IPS-15b (cell line): ENCODE results near the gene IGFBPL1.

Experiments used
- H3K27me3 ChIP-seq: one replicate; pipeline ENCODE4 v1.6.1; 2013; ENCODE audit warnings: low read length; ENCODE audit not compliant: control insufficient read depth, insufficient read depth
- H3K36me3 ChIP-seq: one replicate; pipeline ENCODE4 v1.6.1; 2013; ENCODE audit warnings: low read length; ENCODE audit not compliant: control insufficient read depth, insufficient read depth
- H3K4me1 ChIP-seq: one replicate; pipeline ENCODE4 v1.6.1; 2013; ENCODE audit warnings: mild to moderate bottlenecking, low read length; ENCODE audit not compliant: control insufficient read depth, insufficient read depth
- H3K4me3 ChIP-seq: one replicate; pipeline ENCODE4 v1.5.1; 2013; ENCODE audit warnings: low read depth, low read length
- H3K9ac ChIP-seq: one replicate; pipeline ENCODE4 v1.6.1; 2013; ENCODE audit warnings: low read depth, mild to moderate bottlenecking, low read length
- H3K9me3 ChIP-seq: one replicate; pipeline ENCODE4 v1.6.1; 2013; ENCODE audit warnings: mild to moderate bottlenecking, low read length; ENCODE audit not compliant: control insufficient read depth, insufficient read depth

Gene IGFBPL1

GRCh38 chr9:38441347-38442085, 17.3 kb upstream of the IGFBPL1 start:
- Histone ChIP-seq H3K9ac (no peak overlapping the region), H3K4me3 (no peak overlapping the region), H3K36me3 (no peaks in the 10 kb centered on the region), H3K9me3 (no peaks in the 10 kb centered on the region), H3K27me3 (no peaks in the 10 kb centered on the region), H3K4me1 (peaks cover 2% of the 10 kb centered on the region)

GRCh38 chr9:38440516-38440915, 16.3 kb upstream of the IGFBPL1 start:
- no peak overlapping the region for H3K9ac ChIP-seq

GRCh38 chr9:38439916-38440301, 15.7 kb upstream of the IGFBPL1 start:
- Histone ChIP-seq H3K9me3 (no peaks in the 10 kb centered on the region), H3K4me3 (no peak overlapping the region)

More at GRCh38 chr9:38440516-38440915, 16.3 kb upstream of the IGFBPL1 start:
- Histone ChIP-seq H3K27me3 (no peaks in the 10 kb centered on the region), H3K4me3 (no peak overlapping the region), H3K4me1 (peaks cover 2% of the 10 kb centered on the region), H3K36me3 (no peaks in the 10 kb centered on the region), H3K9me3 (no peaks in the 10 kb centered on the region)

GRCh38 chr9:38439291-38439915, 15.1 kb upstream of the IGFBPL1 start:
- H3K27me3 ChIP-seq: no peaks in the 10 kb centered on the region
- no peaks in the 10 kb centered on the region for H3K36me3 ChIP-seq
- peaks cover 2% of the 10 kb centered on the region for H3K4me1 ChIP-seq
- no peak overlapping the region for H3K4me3 ChIP-seq
- H3K9ac ChIP-seq: no peak overlapping the region
- no peaks in the 10 kb centered on the region for H3K9me3 ChIP-seq

More at GRCh38 chr9:38439916-38440301, 15.7 kb upstream of the IGFBPL1 start:
- Histone ChIP-seq H3K4me1 (peaks cover 2% of the 10 kb centered on the region), H3K36me3 (no peaks in the 10 kb centered on the region), H3K27me3 (no peaks in the 10 kb centered on the region), H3K9ac (no peak overlapping the region)

GRCh38 chr9:38437193-38437823, 13.1 kb upstream of the IGFBPL1 start:
- Histone ChIP-seq H3K9ac (no peak overlapping the region), H3K4me1 (peaks cover 2% of the 10 kb centered on the region), H3K9me3 (no peaks in the 10 kb centered on the region), H3K4me3 (no peak overlapping the region), H3K36me3 (no peaks in the 10 kb centered on the region), H3K27me3 (peaks cover under 1% of the 10 kb centered on the region)

GRCh38 chr9:38436708-38437107, 12.5 kb upstream of the IGFBPL1 start:
- Histone ChIP-seq H3K4me3 (no peak overlapping the region), H3K36me3 (no peaks in the 10 kb centered on the region), H3K4me1 (peaks cover 2% of the 10 kb centered on the region), H3K9me3 (no peaks in the 10 kb centered on the region), H3K9ac (no peak overlapping the region), H3K27me3 (peaks cover 7% of the 10 kb centered on the region)

GRCh38 chr9:38435521-38435920, 11.3 kb upstream of the IGFBPL1 start:
- Histone ChIP-seq H3K9ac (no peak overlapping the region), H3K4me3 (no peak overlapping the region), H3K9me3 (no peaks in the 10 kb centered on the region), H3K36me3 (no peaks in the 10 kb centered on the region), H3K27me3 (peaks cover 7% of the 10 kb centered on the region), H3K4me1 (peaks cover 2% of the 10 kb centered on the region)

GRCh38 chr9:38434853-38435252, 10.6 kb upstream of the IGFBPL1 start:
- Histone ChIP-seq H3K9me3 (no peaks in the 10 kb centered on the region), H3K9ac (no peak overlapping the region), H3K4me3 (no peak overlapping the region), H3K4me1 (peaks cover 2% of the 10 kb centered on the region), H3K36me3 (no peaks in the 10 kb centered on the region), H3K27me3 (peaks cover 9% of the 10 kb centered on the region)

GRCh38 chr9:38434365-38434764, 10.1 kb upstream of the IGFBPL1 start:
- Histone ChIP-seq H3K27me3 (peaks cover 12% of the 10 kb centered on the region), H3K9me3 (no peaks in the 10 kb centered on the region), H3K9ac (no peak overlapping the region), H3K4me1 (peaks cover 2% of the 10 kb centered on the region), H3K4me3 (no peak overlapping the region), H3K36me3 (no peaks in the 10 kb centered on the region)

GRCh38 chr9:38432922-38433510, 8.8 kb upstream of the IGFBPL1 start:
- Histone ChIP-seq H3K4me3 (no peak overlapping the region), H3K9ac (no peak overlapping the region), H3K36me3 (no peaks in the 10 kb centered on the region), H3K4me1 (peaks cover 2% of the 10 kb centered on the region), H3K9me3 (no peaks in the 10 kb centered on the region), H3K27me3 (peaks cover 16% of the 10 kb centered on the region)

- H3K36me3 ChIP-seq: no peaks in the 10 kb centered on the region
- H3K9me3 ChIP-seq: no peaks in the 10 kb centered on the region
- H3K27me3 ChIP-seq: peaks cover 31% of the 10 kb centered on the region
- H3K4me3 ChIP-seq: no peak overlapping the region
- no peak overlapping the region for H3K9ac ChIP-seq
- H3K4me1 ChIP-seq: no peaks in the 10 kb centered on the region
Observed at GRCh38 chr9:38431116-38431515, 6.9 kb upstream of the IGFBPL1 start.
